Measurements from ENCODE around the gene SPINK13. TPM values are rescaled to one million over a fixed set of nuclear protein-coding genes. Genes with fewer than 3 reads are reported as not detected.
"Not testable (repeated sequence)": the region's sequence is repeated elsewhere in the genome, so short reads cannot be mapped to it uniquely, and the experiment has no call there.

SPINK13 gene
- total and polyA plus RNA-seq, 4 experiments from 2014 or later: not detected

DNA sequence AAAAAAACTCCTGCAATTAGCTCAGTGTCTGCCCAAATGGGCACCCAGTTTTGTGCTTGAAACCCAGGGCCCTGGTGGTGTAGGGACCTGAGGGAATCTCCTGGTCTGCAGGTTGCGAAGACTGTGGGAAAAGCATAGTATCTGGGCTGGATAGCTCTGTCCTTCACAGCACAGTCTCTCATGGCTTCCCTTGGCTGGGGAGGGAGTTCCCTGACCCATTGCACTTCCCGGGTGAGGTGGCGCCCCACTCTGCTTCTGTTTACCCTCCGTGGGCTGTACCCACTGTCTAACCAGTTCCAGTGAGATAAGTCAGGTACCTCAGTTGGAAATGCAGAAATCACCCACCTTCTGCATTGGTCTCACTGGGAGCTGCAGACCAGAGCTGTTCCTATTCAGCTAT is 12.7 kb downstream of the SPINK13 start:
- H3K36me3 ChIP-seq (ENCODE audit: insufficient read depth, low read length); H3K4me1 Mint-ChIP-seq; H3K4me1 ChIP-seq (ENCODE audit: insufficient read depth, low read length); H3K9me3 ChIP-seq (ENCODE audit: control insufficient read depth in 1 of 2, low read length in 2 of 2); H3K4me3 Mint-ChIP-seq; H3K27me3 ChIP-seq (ENCODE audit: insufficient read depth, low read length); DNase-seq; H3K27ac ChIP-seq (ENCODE audit: low read depth, low read length); CTCF ChIA-PET (ENCODE audit: partially characterized antibody); POLR2A ChIA-PET (ENCODE audit: partially characterized antibody); H3K27me3 Mint-ChIP-seq; H3K36me3 Mint-ChIP-seq; H3K27ac Mint-ChIP-seq; intact Hi-C loops (cut with micrococcal nuclease); H3K4me3 ChIP-seq (ENCODE audit: low read length in 2 of 2): not testable (repeated sequence)
- H3K9me3 Mint-ChIP-seq: peaks cover 0 to 40% (median 24%) of the 10 kb centered on the region in 8 donors

DNA sequence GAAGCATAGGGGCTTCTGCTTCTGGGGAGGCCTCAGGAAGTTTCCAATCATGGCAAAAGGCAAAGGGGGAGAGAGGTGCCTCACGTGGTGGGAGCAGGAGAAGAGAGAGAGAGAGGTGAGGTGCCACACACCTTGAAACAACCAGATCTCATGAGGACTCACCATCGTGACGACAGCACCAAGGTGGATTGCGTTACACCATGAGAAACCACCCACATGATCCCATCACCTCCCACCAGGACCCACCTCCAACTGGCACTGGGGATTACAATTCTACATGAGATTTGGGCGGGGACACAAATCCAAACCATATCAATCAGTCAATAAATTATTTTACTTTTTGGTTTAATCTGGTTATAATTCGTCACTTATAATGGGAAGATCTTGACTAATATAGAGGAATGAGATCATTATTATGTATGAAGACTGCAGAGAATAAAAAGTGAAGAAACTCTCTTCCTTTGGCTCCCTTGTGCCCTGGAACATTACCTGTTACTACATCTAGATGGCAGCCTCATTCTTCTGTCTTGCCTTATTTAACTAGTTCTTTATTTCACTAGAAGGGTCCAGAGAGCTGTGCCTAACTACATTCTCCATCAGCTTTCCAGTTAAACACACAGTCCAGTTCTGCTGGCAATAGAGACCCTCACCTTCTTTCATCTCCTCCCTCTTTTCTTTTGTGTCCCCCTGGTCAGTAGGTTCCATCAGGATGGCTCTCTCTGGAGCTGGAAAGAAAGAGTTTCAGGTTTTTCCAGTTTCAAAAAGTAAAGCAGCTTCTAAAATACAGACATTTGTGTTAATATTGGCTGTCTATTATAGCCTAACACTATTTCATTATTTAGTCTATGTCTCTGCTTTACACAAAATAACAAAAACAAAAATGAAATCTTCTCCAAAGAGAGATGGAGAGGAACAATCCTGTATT is 21.9 kb downstream of the SPINK13 start:
- H3K27me3 Mint-ChIP-seq: peaks cover 0 to 3% of the 10 kb centered on the region in 2 donors
- POLR2A ChIA-PET (ENCODE audit: partially characterized antibody): no interaction called here
- no peaks in the 10 kb centered on the region for H3K4me1 Mint-ChIP-seq
- intact Hi-C loops (cut with micrococcal nuclease): loop anchor here (1.0 kb wide), 1 partner anchor 84 kb away; no protein-coding TSS in a partner anchor
- no peak overlapping the region for H3K4me3 Mint-ChIP-seq
- H3K27ac Mint-ChIP-seq: no peak overlapping the region
- CTCF ChIA-PET (ENCODE audit: partially characterized antibody): interaction anchor here (1.1 to 1.9 kb wide), 3 partner anchors 9 to 440 kb away, joined by 4 to 6 read pairs (median 5); no protein-coding TSS in a partner anchor
- peaks cover 0 to under 1% (median 0%) of the 10 kb centered on the region in 8 donors for H3K9me3 Mint-ChIP-seq
- no peaks in the 10 kb centered on the region for H3K4me1 ChIP-seq (ENCODE audit: insufficient read depth, low read length)
- no peak overlapping the region for H3K4me3 ChIP-seq (ENCODE audit: low read length in 2 of 2)
- H3K27me3 ChIP-seq (ENCODE audit: insufficient read depth, low read length): no peaks in the 10 kb centered on the region
- no peaks in the 10 kb centered on the region for H3K36me3 Mint-ChIP-seq
- no peaks in the 10 kb centered on the region for H3K36me3 ChIP-seq (ENCODE audit: insufficient read depth, low read length)
- no peak overlapping the region for H3K27ac ChIP-seq (ENCODE audit: low read depth, low read length)
- no peak for DNase-seq
- H3K9me3 ChIP-seq (ENCODE audit: control insufficient read depth in 1 of 2, low read length in 2 of 2): no peaks in the 10 kb centered on the region

DNA sequence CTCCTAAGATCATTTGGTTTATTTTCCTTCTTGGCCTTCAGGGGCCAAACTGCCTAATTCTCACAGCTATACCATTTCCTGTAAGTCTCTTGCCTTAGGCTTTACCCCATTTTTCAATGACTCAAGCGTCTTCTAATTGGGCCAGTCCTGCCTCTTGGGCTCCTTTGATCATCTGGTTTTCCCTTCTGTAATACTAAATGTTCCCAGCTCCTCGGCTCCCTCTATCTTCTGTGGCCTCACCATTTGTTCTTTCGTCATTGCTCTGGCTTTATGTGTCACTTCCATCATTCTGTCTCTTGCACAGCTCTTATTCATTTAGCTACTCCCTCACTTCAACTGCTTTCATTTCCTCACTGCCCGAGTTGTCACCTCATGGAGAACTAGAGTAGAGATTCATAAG is 29.1 kb downstream of the SPINK13 start:
- Histone ChIP-seq H3K4me1 (ENCODE audit: insufficient read depth, low read length) (no peaks in the 10 kb centered on the region), H3K27me3 (ENCODE audit: insufficient read depth, low read length) (no peaks in the 10 kb centered on the region), H3K4me3 (ENCODE audit: low read length in 2 of 2) (no peak overlapping the region), H3K27ac (ENCODE audit: low read depth, low read length) (no peak overlapping the region), H3K36me3 (ENCODE audit: insufficient read depth, low read length) (no peaks in the 10 kb centered on the region), H3K9me3 (ENCODE audit: control insufficient read depth in 1 of 2, low read length in 2 of 2) (no peaks in the 10 kb centered on the region)
- H3K4me3 Mint-ChIP-seq: no peak overlapping the region
- ChIA-PET CTCF (ENCODE audit: partially characterized antibody) (no interaction called here), POLR2A (ENCODE audit: partially characterized antibody) (no interaction called here)
- H3K9me3 Mint-ChIP-seq: no peaks in the 10 kb centered on the region
- H3K36me3 Mint-ChIP-seq: no peaks in the 10 kb centered on the region
- intact Hi-C loops (cut with micrococcal nuclease): no loop called here
- H3K4me1 Mint-ChIP-seq: peaks cover 3 to 6% (median 5%) of the 10 kb centered on the region in 4 donors
- no peaks in the 10 kb centered on the region for H3K27me3 Mint-ChIP-seq
- H3K27ac Mint-ChIP-seq: no peak overlapping the region
- DNase-seq: no peak

DNA sequence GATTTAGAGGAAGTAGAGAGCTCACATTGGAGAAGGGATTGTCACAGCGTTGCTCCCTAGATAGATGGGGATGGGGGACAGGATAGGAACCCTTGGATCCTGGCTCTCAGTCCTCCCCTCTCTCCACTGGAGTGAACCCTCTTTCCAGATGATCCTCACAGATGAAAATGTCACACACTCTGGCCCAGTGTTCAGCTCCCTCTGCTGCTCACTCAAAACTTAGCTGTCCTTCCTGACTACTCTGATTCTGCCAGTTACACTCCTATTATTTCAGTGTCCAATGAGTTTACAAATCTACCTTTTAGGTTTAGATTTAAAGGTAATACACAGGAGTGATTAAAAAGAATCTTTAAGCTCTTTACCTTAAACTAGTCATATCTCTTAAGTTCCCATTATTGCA is 37.9 kb downstream of the SPINK13 start:
- no peak overlapping the region for H3K4me3 ChIP-seq (ENCODE audit: low read length in 2 of 2)
- H3K27me3 ChIP-seq (ENCODE audit: insufficient read depth, low read length): no peaks in the 10 kb centered on the region
- no peaks in the 10 kb centered on the region for H3K36me3 Mint-ChIP-seq
- peaks cover 0 to 14% (median 7%) of the 10 kb centered on the region in 8 donors for H3K9me3 Mint-ChIP-seq
- ChIA-PET POLR2A (ENCODE audit: partially characterized antibody) (no interaction called here), CTCF (ENCODE audit: partially characterized antibody) (no interaction called here)
- H3K4me1 Mint-ChIP-seq: no peaks in the 10 kb centered on the region
- H3K4me3 Mint-ChIP-seq: no peak overlapping the region
- no peak overlapping the region for H3K27ac ChIP-seq (ENCODE audit: low read depth, low read length)
- peaks cover 1 to 2% of the 10 kb centered on the region in 2 donors for H3K27me3 Mint-ChIP-seq
- H3K27ac Mint-ChIP-seq: no peak overlapping the region
- DNase-seq: no peak
- H3K36me3 ChIP-seq (ENCODE audit: insufficient read depth, low read length): no peaks in the 10 kb centered on the region
- H3K9me3 ChIP-seq (ENCODE audit: control insufficient read depth in 1 of 2, low read length in 2 of 2): no peaks in the 10 kb centered on the region
- intact Hi-C loops (cut with micrococcal nuclease): no loop called here
- H3K4me1 ChIP-seq (ENCODE audit: insufficient read depth, low read length): no peaks in the 10 kb centered on the region

DNA sequence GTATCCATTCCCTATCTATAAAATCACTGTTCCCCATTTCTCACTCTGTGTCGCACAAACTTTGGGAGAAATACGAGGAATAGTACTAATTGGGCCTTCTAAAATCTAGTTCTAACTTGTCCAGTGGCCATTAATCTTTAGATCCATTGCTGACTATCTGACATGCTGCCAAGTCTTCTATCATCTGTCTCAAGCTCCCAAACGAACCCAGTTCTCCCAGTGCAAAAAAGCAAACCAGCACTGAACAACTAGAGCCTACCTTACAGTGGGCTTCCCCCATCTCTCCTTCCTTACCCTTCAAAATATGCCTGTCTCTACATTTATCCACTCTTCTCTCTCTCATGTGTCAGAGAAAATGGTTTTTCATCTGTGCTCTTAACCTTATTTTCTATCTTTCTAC is 40.4 kb downstream of the SPINK13 start:
- Histone ChIP-seq H3K4me1 (ENCODE audit: insufficient read depth, low read length) (no peaks in the 10 kb centered on the region), H3K4me3 (ENCODE audit: low read length in 2 of 2) (no peak overlapping the region), H3K27ac (ENCODE audit: low read depth, low read length) (no peak overlapping the region), H3K9me3 (ENCODE audit: control insufficient read depth in 1 of 2, low read length in 2 of 2) (no peaks in the 10 kb centered on the region), H3K36me3 (ENCODE audit: insufficient read depth, low read length) (no peaks in the 10 kb centered on the region), H3K27me3 (ENCODE audit: insufficient read depth, low read length) (no peaks in the 10 kb centered on the region)
- CTCF ChIA-PET (ENCODE audit: partially characterized antibody): no interaction called here
- Mint-ChIP-seq H3K4me1 (no peaks in the 10 kb centered on the region), H3K4me3 (no peak overlapping the region), H3K9me3 (peaks cover 0 to 14% (median 7%) of the 10 kb centered on the region in 8 donors), H3K36me3 (no peaks in the 10 kb centered on the region), H3K27ac (no peak overlapping the region), H3K27me3 (peaks cover 1 to 2% of the 10 kb centered on the region in 2 donors)
- no peak for DNase-seq
- POLR2A ChIA-PET (ENCODE audit: partially characterized antibody): no interaction called here
- intact Hi-C loops (cut with micrococcal nuclease): no loop called here

DNA sequence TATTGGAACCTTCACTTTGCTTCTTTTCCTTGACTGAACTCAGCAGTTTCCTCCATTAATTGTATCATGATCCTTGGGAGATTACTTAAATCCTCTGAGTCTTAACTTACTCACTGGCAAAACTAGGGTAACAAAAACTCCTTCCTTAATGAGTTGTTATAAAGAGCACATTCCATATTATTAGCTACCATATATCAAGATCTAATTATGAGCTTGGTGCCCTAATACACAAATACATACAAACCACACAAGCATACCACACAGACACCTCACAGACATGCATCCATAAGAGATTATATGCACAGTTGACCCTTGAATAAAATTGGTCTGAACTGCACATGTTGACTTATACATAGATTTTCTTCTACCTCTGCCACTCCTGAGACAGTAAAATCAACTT is 41.2 kb downstream of the SPINK13 start:
- POLR2A ChIA-PET (ENCODE audit: partially characterized antibody): no interaction called here
- CTCF ChIA-PET (ENCODE audit: partially characterized antibody): no interaction called here
- Histone ChIP-seq H3K4me3 (ENCODE audit: low read length in 2 of 2) (no peak overlapping the region), H3K27me3 (ENCODE audit: insufficient read depth, low read length) (no peaks in the 10 kb centered on the region), H3K4me1 (ENCODE audit: insufficient read depth, low read length) (no peaks in the 10 kb centered on the region), H3K27ac (ENCODE audit: low read depth, low read length) (no peak overlapping the region), H3K36me3 (ENCODE audit: insufficient read depth, low read length) (no peaks in the 10 kb centered on the region), H3K9me3 (ENCODE audit: control insufficient read depth in 1 of 2, low read length in 2 of 2) (no peaks in the 10 kb centered on the region)
- Mint-ChIP-seq H3K9me3 (peaks cover 0 to 14% (median 7%) of the 10 kb centered on the region in 8 donors), H3K27me3 (peaks cover 1 to 2% of the 10 kb centered on the region in 2 donors), H3K36me3 (no peaks in the 10 kb centered on the region), H3K27ac (no peak overlapping the region), H3K4me3 (no peak overlapping the region), H3K4me1 (no peaks in the 10 kb centered on the region)
- intact Hi-C loops (cut with micrococcal nuclease): no loop called here
- DNase-seq: no peak

DNA sequence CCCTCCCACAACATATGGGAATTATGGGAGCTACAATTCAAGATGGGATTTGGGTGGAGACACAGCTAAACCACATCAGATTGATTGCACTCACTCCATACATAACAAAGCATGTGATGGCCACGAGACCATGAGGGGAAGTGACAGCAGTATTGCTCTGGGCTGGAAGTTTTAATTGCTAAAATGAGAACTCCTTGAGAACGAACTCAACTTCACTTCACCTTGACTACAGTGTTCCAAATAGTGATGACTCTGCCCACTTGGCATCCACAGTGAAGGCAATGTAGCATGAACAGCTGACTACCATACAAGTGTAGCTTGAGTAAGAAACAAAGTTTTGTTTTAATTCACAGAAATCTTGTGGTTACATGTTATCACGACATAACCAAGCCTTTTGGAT is 42.9 kb downstream of the SPINK13 start:
- H3K9me3 ChIP-seq (ENCODE audit: control insufficient read depth in 1 of 2, low read length in 2 of 2): no peaks in the 10 kb centered on the region
- no peaks in the 10 kb centered on the region for H3K27me3 ChIP-seq (ENCODE audit: insufficient read depth, low read length)
- H3K36me3 ChIP-seq (ENCODE audit: insufficient read depth, low read length): no peaks in the 10 kb centered on the region
- ChIA-PET POLR2A (ENCODE audit: partially characterized antibody) (no interaction called here), CTCF (ENCODE audit: partially characterized antibody) (no interaction called here)
- Mint-ChIP-seq H3K27me3 (peaks cover 1 to 2% of the 10 kb centered on the region in 2 donors), H3K36me3 (no peaks in the 10 kb centered on the region), H3K27ac (no peak overlapping the region), H3K4me3 (no peak overlapping the region), H3K9me3 (peaks cover 0 to 14% (median 7%) of the 10 kb centered on the region in 8 donors), H3K4me1 (no peaks in the 10 kb centered on the region)
- no peaks in the 10 kb centered on the region for H3K4me1 ChIP-seq (ENCODE audit: insufficient read depth, low read length)
- intact Hi-C loops (cut with micrococcal nuclease): no loop called here
- H3K27ac ChIP-seq (ENCODE audit: low read depth, low read length): no peak overlapping the region
- no peak overlapping the region for H3K4me3 ChIP-seq (ENCODE audit: low read length in 2 of 2)
- no peak for DNase-seq
